ENCODE data around the gene FRAS1. TPM values are rescaled to one million over a fixed set of nuclear protein-coding genes. Genes with fewer than 3 reads are reported as not detected.

FRAS1 gene
- total RNA-seq, 1 donor from 2014 or later, result 28.4 TPM

GRCh38 chr4:78092850-78093249 is 35.7 kb downstream of the FRAS1 start:
- Histone ChIP-seq H3K36me3 (ENCODE audit: control insufficient read depth, insufficient read depth, low read length) (no peaks in the 10 kb centered on the region), H3K27me3 (ENCODE audit: control insufficient read depth, insufficient read depth, low read length) (no peaks in the 10 kb centered on the region), H3K4me3 (ENCODE audit: low read depth, low read length) (no peak overlapping the region)
- no peak for TF ChIP-seq CTCF (IDR thresholded peaks at IDR 0.05; ENCODE audit: insufficient read depth, low read length, poor library complexity, severe bottlenecking)
- no peak for DNase-seq (ENCODE audit: low read depth)

- H3K36me3 ChIP-seq (ENCODE audit: control insufficient read depth, insufficient read depth, low read length), result no peaks in the 10 kb centered on the region
- no peak for DNase-seq (ENCODE audit: low read depth)
- no peak overlapping the region for H3K4me3 ChIP-seq (ENCODE audit: low read depth, low read length)
- no peak for TF ChIP-seq CTCF (IDR thresholded peaks at IDR 0.05; ENCODE audit: insufficient read depth, low read length, poor library complexity, severe bottlenecking)
- H3K27me3 ChIP-seq (ENCODE audit: control insufficient read depth, insufficient read depth, low read length), result no peaks in the 10 kb centered on the region
These were observed 38.0 kb downstream of the FRAS1 start for GRCh38 chr4:78095081-78095480.

- no peaks in the 10 kb centered on the region for H3K27me3 ChIP-seq (ENCODE audit: control insufficient read depth, insufficient read depth, low read length)
- H3K4me3 ChIP-seq (ENCODE audit: low read depth, low read length), result no peak overlapping the region
- no peak for DNase-seq (ENCODE audit: low read depth)
- TF ChIP-seq CTCF (IDR thresholded peaks at IDR 0.05; ENCODE audit: insufficient read depth, low read length, poor library complexity, severe bottlenecking), result no peak
- H3K36me3 ChIP-seq (ENCODE audit: control insufficient read depth, insufficient read depth, low read length), result no peaks in the 10 kb centered on the region
These were observed 41.9 kb downstream of the FRAS1 start for GRCh38 chr4:78099058-78099457.

- Histone ChIP-seq H3K4me3 (ENCODE audit: low read depth, low read length) (no peak overlapping the region), H3K27me3 (ENCODE audit: control insufficient read depth, insufficient read depth, low read length) (no peaks in the 10 kb centered on the region), H3K36me3 (ENCODE audit: control insufficient read depth, insufficient read depth, low read length) (no peaks in the 10 kb centered on the region)
- no peak for DNase-seq (ENCODE audit: low read depth)
- TF ChIP-seq CTCF (IDR thresholded peaks at IDR 0.05; ENCODE audit: insufficient read depth, low read length, poor library complexity, severe bottlenecking), result no peak
These were observed 42.9 kb downstream of the FRAS1 start for GRCh38 chr4:78100060-78100459.

GRCh38 chr4:78119698-78120097 is 62.6 kb downstream of the FRAS1 start:
- no peaks in the 10 kb centered on the region for H3K27me3 ChIP-seq (ENCODE audit: control insufficient read depth, insufficient read depth, low read length)
- H3K36me3 ChIP-seq (ENCODE audit: control insufficient read depth, insufficient read depth, low read length), result no peaks in the 10 kb centered on the region
- no peak overlapping the region for H3K4me3 ChIP-seq (ENCODE audit: low read depth, low read length)
- TF ChIP-seq CTCF (IDR thresholded peaks at IDR 0.05; ENCODE audit: insufficient read depth, low read length, poor library complexity, severe bottlenecking), result no peak
- peak; percentile 21 for DNase-seq (ENCODE audit: low read depth)

- Histone ChIP-seq H3K36me3 (ENCODE audit: control insufficient read depth, insufficient read depth, low read length) (no peaks in the 10 kb centered on the region), H3K4me3 (ENCODE audit: low read depth, low read length) (no peak overlapping the region), H3K27me3 (ENCODE audit: control insufficient read depth, insufficient read depth, low read length) (no peaks in the 10 kb centered on the region)
- TF ChIP-seq CTCF (IDR thresholded peaks at IDR 0.05; ENCODE audit: insufficient read depth, low read length, poor library complexity, severe bottlenecking), result no peak
- no peak for DNase-seq (ENCODE audit: low read depth)
These were observed 63.2 kb downstream of the FRAS1 start for GRCh38 chr4:78120144-78120880.
